ENCODE data around the gene FAM20B.

Gene FAM20B

GRCh38 chr1:179095924-179096323 lies 70.2 kb downstream of the FAM20B start:
- no peak for DNase-seq

DNA sequence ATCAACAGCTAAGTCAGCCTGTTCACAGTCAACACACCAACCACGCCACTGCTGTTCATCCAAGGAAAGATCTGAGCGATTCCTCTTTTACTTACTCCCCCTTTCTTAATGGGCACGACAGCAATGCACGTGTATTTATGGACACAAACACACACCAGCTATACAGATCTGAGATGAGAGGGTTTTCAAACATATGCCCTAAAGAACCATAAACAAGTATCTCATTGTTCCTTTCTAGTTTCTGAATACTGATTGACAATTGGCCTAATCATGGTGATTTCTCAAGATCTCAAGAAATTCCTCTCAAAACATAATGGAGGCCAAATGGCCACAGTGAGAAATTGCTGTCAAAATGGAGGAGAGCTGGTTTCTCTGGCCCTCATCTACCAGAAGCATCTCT lies 74.2 kb downstream of the FAM20B start:
- DNase-seq, result no peak

DNA sequence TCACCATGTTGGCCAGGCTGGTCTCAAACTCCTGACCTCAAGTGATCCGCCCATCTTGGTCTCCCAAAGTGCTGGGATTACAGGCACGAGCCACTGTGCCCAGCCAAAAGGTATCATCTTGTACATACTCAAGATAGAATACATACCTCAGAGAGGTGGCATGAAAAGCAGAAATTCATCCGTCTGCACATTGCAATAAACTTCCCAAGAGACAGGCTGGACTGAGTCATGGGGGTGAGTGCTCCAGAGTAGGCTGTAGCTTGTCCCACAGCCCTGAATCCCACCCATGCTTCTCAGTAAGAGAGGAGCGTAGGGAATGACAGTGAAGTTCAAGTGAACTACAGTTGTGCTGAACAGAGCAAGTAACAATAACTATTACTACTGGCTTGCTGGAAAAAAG lies 75.9 kb downstream of the FAM20B start:
- no peak for DNase-seq

GRCh38 chr1:179103999-179104398 lies 78.3 kb downstream of the FAM20B start:
- DNase-seq, result no peak

GRCh38 chr1:179104611-179105250 lies 79.0 kb downstream of the FAM20B start:
- no peak for DNase-seq

DNA sequence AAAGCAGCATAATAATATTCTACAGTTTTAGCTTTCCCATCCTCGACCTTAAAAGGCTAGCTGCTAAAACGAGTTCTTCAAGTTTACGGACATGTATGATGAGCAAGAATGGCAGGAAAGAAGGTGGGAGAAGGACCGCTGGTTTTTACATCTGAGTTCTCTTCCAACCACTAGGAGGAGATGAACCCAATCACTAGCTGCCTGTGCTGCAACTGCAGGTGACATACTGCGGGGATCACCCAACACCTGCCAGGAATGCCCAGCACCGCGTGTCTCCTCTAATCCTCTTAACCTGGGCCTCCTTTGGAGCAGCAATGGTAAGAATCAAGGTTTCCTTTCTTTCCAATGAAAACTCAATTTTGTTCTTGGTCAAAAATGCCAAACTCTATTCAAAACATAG lies 79.7 kb downstream of the FAM20B start:
- DNase-seq, result no peak

- DNase-seq, result no peak
These were observed 82.3 kb downstream of the FAM20B start for GRCh38 chr1:179107706-179108629.

GRCh38 chr1:179108644-179109043 lies 83.0 kb downstream of the FAM20B start:
- DNase-seq, result no peak

GRCh38 chr1:179115181-179115580 lies 89.5 kb downstream of the FAM20B start:
- DNase-seq, result no peak

DNA sequence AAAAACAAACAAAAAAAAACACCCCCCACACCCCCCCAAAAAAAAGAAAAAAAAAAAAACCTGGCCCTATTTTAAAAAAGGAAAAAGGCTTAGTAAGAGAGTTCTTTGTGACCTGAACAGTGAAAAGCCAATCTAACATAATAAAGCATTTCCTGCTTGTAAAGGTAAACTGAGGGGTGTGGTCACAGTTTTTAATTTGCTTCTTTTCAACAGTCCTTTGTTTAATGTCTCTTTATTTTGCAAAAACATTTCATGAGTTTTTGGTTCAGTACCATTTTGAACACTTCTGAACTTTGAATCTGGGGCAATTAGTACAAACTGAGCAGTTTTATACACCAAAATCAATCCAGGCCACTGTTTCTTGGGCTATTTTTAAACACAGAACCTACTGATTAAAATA lies 93.8 kb downstream of the FAM20B start:
- DNase-seq, result no peak

GRCh38 chr1:179120736-179121135 lies 95.0 kb downstream of the FAM20B start:
- DNase-seq, result no peak

DNA sequence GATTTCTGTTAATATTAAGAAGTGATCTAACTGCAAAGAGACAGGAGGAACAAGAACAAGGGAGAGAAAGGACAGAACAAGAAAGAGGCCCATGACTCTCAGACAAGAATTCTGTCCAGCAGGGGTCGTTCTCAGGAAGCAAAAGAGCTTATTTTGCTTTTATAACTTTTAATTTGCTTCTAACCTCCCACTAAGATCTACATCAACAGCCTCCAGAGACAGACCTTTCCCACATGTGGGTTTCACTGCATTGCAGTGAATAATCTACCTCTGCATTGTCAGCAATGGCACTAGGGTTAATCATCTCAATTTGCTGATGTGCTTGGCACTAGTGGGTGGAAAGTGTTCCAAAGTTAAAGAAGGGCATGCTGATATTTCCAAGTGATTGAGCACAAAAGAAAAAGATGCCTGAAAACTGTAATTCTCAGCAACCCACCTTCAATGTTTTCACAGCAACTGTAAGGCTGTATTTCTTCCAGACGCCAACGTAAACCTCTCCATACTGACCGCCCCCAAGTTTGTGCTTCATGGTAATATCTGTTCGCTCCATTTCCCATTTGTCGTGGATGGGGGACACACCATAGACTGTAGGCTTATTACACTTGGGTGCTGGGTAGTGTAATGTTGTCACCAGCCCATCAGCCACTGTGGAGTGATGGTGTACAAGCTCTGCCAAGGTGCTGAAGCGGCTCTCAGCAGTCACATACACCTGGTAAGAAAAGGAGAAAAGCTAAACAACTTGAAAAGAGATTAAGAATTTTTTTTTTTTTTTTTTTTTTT lies 95.7 kb downstream of the FAM20B start:
- peak; percentile 15 for DNase-seq

DNA sequence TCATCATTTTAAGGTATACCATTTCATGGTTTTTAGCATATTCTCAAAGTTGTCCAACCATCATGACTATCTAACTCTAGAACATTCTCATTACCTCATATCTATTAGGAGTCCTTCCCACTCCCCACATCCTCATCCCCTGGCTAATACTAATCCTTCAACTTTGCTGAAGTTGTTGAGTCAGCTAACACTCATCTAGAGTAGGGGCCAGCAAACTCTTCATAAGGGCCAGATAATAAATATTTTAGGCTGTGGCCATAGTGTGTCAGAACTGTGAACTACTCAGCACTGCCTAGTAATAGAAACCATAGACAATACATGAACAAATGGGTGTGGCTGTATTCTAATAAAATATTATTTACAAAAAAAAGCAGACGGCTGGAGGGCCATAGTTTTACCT lies 99.2 kb downstream of the FAM20B start:
- DNase-seq, result no peak
